HepG2 (cell line): ENCODE results near the gene RPRML. TPM values are rescaled to one million over a fixed set of nuclear protein-coding genes. Genes with fewer than 3 reads are reported as not detected.

Experiments used
- ATF1 ChIP-seq: IDR thresholded peaks from 2 replicates; pipeline ENCODE4 v1.6.1; 2016; ENCODE audit warnings: mild to moderate bottlenecking, control low read depth
- EP300 ChIP-seq, 3 experiments: sonication (generic) in 1 of 3; formaldehyde crosslinking in 1 of 3; IDR thresholded peaks; 2 replicates each; pipeline versions ENCODE4 v1.5.1 to v1.6.1; 2011 to 2020; ENCODE audit warnings: low read depth in 2 of 3, low read length in 2 of 3, borderline replicate concordance in 1 of 3, improper control_type of control experiment in 1 of 3, mild to moderate bottlenecking in 1 of 3, missing genetic modification reagents in 1 of 3, moderate library complexity in 1 of 3
- HNRNPH1 ChIP-seq: fragments of 200-400 bp; formaldehyde crosslinking; optimal IDR thresholded peaks from 2 replicates; pipeline ENCODE3; 2017; ENCODE audit warnings: mild to moderate bottlenecking, low read depth, low read length
- NCOA5 ChIP-seq: sonication (generic); formaldehyde crosslinking; IDR thresholded peaks from 2 replicates; pipeline ENCODE4 v1.4.0; 2020; ENCODE audit warnings: missing genetic modification reagents
- SOX13 ChIP-seq, 3 experiments: fragments of 450-650 bp in 1 of 3; sonication (generic) in 1 of 3; formaldehyde crosslinking in 1 of 3; IDR thresholded peaks in 2 of 3; conservative IDR thresholded peaks in 1 of 3; 2 replicates each; pipeline versions ENCODE4 v1.5.0 to v1.6.1; 2016 to 2020; ENCODE audit warnings: antibody characterized with exemption in 1 of 3, mild to moderate bottlenecking in 1 of 3, missing compliant biosample characterization in 1 of 3, missing genetic modification reagents in 1 of 3, moderate library complexity in 1 of 3
- ZC3H13 ChIP-seq: sonication (generic); formaldehyde crosslinking; IDR thresholded peaks from 2 replicates; pipeline ENCODE4 v1.8.1; 2023; ENCODE audit warnings: mild to moderate bottlenecking, missing genetic modification reagents, moderate library complexity
- ZNF484 ChIP-seq: sonication (generic); formaldehyde crosslinking; IDR thresholded peaks from 2 replicates; pipeline ENCODE4 v1.5.1; 2020; ENCODE audit warnings: mild to moderate bottlenecking, low read depth, missing genetic modification reagents, borderline replicate concordance
- polyA plus RNA-seq, 8 experiments: library from polyadenylated mRNA; depleted of rRNA in 3 of 8; stranded (reverse) in 7 of 8; unstranded in 1 of 8; fragments of >200 nt; fragmentation: Illumina TruSeq in 4 of 8; extraction: Trizol in 4 of 8; gene quantifications; 2 replicates each; pipeline versions ENCODE4 v1.2.1 to v1.2.3, GENCODE V29; 2011 to 2016; ENCODE audit warnings: low read depth in 4 of 8, missing spikeins in 1 of 8, mixed read lengths in 1 of 8; ENCODE audit not compliant: insufficient read depth in 1 of 8
- total RNA-seq, 5 experiments: library from RNA; depleted of rRNA; stranded (reverse); fragments of >200 nt; fragmentation: Illumina TruSeq; extraction: Trizol; gene quantifications; 2 replicates each; pipeline ENCODE4 v1.2.3, GENCODE V29; 2016; ENCODE audit warnings: low read depth in 1 of 5
- TF ChIP-seq, protein P1 (sequence below): sonication (generic); formaldehyde crosslinking; IDR thresholded peaks from 2 replicates; pipeline ENCODE4 v1.4.0; 2020; ENCODE audit warnings: missing genetic modification reagents
- TF ChIP-seq, protein P2 (sequence below), 2 experiments: sonication (generic) in 1 of 2; formaldehyde crosslinking in 1 of 2; IDR thresholded peaks; 2 replicates each; pipeline versions ENCODE4 v1.6.1 to v1.9.0; 2014 to 2022; ENCODE audit warnings: antibody characterized with exemption in 1 of 2, borderline replicate concordance in 1 of 2, inconsistent platforms in 1 of 2, low read depth in 1 of 2, missing genetic modification reagents in 1 of 2
- TF ChIP-seq, protein P3 (sequence below): IDR thresholded peaks from 2 replicates; pipeline ENCODE4 v1.6.1; 2016; ENCODE audit warnings: low read depth
- TF ChIP-seq, protein P4 (sequence below): sonication (generic); formaldehyde crosslinking; IDR thresholded peaks from 2 replicates; pipeline ENCODE4 v1.4.0; 2020; ENCODE audit warnings: mild to moderate bottlenecking, missing genetic modification reagents
- TF ChIP-seq, protein P5 (sequence below): sonication (generic); formaldehyde crosslinking; conservative IDR thresholded peaks from 2 replicates; pipeline ENCODE4 v1.8.1; 2023; ENCODE audit warnings: missing genetic modification reagents

RPRML gene
- total and polyA plus RNA-seq, 2 of the 13 experiments (the other 11 are each of a cell fraction or from before 2014, with no cell fraction given) = not detected

DNA sequence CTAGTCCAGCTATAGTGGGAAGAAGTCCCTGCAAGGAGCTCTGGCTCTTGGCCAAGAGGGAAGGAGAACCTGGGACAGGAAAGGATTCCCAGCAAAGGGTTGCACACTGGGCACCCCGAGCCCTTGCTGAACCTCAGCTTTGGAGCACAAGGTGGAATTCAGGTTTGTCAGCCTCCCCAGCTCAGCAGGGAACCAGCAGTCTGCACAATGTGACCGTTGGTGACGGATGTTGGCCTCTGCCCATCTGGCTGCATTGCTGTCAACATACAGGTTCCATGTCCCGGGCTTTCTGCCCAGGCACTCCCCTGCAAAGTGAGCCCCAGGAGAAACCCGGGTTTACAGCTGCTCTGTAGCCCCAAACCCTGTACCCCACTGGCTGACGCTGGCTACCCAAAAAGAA is 6.7 kb downstream of the RPRML start (continued):
- TF ChIP-seq, protein P1, sequence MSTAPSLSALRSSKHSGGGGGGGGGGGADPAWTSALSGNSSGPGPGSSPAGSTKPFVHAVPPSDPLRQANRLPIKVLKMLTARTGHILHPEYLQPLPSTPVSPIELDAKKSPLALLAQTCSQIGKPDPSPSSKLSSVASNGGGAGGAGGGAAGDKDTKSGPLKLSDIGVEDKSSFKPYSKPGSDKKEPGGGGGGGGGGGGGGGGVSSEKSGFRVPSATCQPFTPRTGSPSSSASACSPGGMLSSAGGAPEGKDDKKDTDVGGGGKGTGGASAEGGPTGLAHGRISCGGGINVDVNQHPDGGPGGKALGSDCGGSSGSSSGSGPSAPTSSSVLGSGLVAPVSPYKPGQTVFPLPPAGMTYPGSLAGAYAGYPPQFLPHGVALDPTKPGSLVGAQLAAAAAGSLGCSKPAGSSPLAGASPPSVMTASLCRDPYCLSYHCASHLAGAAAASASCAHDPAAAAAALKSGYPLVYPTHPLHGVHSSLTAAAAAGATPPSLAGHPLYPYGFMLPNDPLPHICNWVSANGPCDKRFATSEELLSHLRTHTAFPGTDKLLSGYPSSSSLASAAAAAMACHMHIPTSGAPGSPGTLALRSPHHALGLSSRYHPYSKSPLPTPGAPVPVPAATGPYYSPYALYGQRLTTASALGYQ (CRISPR knock-in tag) = no peak
- TF ChIP-seq NCOA5 (CRISPR knock-in tag) = no peak
- TF ChIP-seq, protein P2, sequence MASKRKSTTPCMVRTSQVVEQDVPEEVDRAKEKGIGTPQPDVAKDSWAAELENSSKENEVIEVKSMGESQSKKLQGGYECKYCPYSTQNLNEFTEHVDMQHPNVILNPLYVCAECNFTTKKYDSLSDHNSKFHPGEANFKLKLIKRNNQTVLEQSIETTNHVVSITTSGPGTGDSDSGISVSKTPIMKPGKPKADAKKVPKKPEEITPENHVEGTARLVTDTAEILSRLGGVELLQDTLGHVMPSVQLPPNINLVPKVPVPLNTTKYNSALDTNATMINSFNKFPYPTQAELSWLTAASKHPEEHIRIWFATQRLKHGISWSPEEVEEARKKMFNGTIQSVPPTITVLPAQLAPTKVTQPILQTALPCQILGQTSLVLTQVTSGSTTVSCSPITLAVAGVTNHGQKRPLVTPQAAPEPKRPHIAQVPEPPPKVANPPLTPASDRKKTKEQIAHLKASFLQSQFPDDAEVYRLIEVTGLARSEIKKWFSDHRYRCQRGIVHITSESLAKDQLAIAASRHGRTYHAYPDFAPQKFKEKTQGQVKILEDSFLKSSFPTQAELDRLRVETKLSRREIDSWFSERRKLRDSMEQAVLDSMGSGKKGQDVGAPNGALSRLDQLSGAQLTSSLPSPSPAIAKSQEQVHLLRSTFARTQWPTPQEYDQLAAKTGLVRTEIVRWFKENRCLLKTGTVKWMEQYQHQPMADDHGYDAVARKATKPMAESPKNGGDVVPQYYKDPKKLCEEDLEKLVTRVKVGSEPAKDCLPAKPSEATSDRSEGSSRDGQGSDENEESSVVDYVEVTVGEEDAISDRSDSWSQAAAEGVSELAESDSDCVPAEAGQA (IDR thresholded peaks at IDR 0.05; ENCODE audit: low read depth) = no peak
- TF ChIP-seq, protein P2 (CRISPR knock-in tag; IDR thresholded peaks at IDR 0.05; ENCODE audit: borderline replicate concordance) = no peak
- no peak for TF ChIP-seq SOX13 (IDR thresholded peaks at IDR 0.05)
- TF ChIP-seq SOX13 (CRISPR knock-in tag; conservative IDR thresholded peaks at IDR 0.05 in 1 of 2, IDR thresholded peaks at IDR 0.05 in 1 of 2) = no peak
- no peak for TF ChIP-seq HNRNPH1
- TF ChIP-seq ZC3H13 (CRISPR knock-in tag) = no peak
- TF ChIP-seq, protein P3, sequence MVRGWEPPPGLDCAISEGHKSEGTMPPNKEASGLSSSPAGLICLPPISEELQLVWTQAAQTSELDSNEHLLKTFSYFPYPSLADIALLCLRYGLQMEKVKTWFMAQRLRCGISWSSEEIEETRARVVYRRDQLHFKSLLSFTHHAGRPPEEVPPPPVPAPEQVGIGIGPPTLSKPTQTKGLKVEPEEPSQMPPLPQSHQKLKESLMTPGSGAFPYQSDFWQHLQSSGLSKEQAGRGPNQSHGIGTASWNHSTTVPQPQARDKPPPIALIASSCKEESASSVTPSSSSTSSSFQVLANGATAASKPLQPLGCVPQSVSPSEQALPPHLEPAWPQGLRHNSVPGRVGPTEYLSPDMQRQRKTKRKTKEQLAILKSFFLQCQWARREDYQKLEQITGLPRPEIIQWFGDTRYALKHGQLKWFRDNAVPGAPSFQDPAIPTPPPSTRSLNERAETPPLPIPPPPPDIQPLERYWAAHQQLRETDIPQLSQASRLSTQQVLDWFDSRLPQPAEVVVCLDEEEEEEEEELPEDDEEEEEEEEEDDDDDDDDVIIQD (CRISPR knock-in tag) = no peak
- TF ChIP-seq ATF1 (CRISPR knock-in tag) = no peak
- TF ChIP-seq, protein P4, sequence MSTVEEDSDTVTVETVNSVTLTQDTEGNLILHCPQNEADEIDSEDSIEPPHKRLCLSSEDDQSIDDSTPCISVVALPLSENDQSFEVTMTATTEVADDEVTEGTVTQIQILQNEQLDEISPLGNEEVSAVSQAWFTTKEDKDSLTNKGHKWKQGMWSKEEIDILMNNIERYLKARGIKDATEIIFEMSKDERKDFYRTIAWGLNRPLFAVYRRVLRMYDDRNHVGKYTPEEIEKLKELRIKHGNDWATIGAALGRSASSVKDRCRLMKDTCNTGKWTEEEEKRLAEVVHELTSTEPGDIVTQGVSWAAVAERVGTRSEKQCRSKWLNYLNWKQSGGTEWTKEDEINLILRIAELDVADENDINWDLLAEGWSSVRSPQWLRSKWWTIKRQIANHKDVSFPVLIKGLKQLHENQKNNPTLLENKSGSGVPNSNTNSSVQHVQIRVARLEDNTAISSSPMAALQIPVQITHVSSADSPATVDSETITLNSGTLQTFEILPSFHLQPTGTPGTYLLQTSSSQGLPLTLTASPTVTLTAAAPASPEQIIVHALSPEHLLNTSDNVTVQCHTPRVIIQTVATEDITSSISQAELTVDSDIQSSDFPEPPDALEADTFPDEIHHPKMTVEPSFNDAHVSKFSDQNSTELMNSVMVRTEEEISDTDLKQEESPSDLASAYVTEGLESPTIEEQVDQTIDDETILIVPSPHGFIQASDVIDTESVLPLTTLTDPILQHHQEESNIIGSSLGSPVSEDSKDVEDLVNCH = no peak
- no peak for TF ChIP-seq EP300 (IDR thresholded peaks at IDR 0.05; ENCODE audit: low read depth in 2 of 2, low read length in 2 of 2)
- TF ChIP-seq EP300 (CRISPR knock-in tag; IDR thresholded peaks at IDR 0.05; ENCODE audit: borderline replicate concordance) = no peak
- no peak for TF ChIP-seq ZNF484 (CRISPR knock-in tag)
- TF ChIP-seq, protein P5, sequence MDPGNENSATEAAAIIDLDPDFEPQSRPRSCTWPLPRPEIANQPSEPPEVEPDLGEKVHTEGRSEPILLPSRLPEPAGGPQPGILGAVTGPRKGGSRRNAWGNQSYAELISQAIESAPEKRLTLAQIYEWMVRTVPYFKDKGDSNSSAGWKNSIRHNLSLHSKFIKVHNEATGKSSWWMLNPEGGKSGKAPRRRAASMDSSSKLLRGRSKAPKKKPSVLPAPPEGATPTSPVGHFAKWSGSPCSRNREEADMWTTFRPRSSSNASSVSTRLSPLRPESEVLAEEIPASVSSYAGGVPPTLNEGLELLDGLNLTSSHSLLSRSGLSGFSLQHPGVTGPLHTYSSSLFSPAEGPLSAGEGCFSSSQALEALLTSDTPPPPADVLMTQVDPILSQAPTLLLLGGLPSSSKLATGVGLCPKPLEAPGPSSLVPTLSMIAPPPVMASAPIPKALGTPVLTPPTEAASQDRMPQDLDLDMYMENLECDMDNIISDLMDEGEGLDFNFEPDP (CRISPR knock-in tag) = no peak
